Neural progenitor cell (in vitro differentiated cells): ENCODE measurements around the gene VSIG2. TPM values are rescaled to one million over a fixed set of nuclear protein-coding genes. Genes with fewer than 3 reads are reported as not detected.

Experiments used
- DNase-seq: peaks from one replicate; pipeline ENCODE4 v3.0.0-alpha.2; 2016; ENCODE audit warnings: low spot score
- H2AFZ ChIP-seq: fragments of 200-600 bp; sonication (generic); replicated peaks from 2 replicates; pipeline ENCODE4 v1.6.1; 2016; ENCODE audit warnings: antibody characterized with exemption
- H3F3A ChIP-seq: fragments of 200-600 bp; sonication (generic); 2 replicates; pipeline ENCODE4 v1.6.1; 2016; ENCODE audit warnings: antibody characterized with exemption, low read depth
- H3K27ac ChIP-seq: fragments of 200-600 bp; sonication (generic); 2 replicates; pipeline ENCODE4 v1.5.1; 2016; ENCODE audit warnings: mild to moderate bottlenecking
- H3K27me3 ChIP-seq: fragments of 200-600 bp; sonication (generic); 2 replicates; pipeline ENCODE4 v1.6.1; 2016; ENCODE audit warnings: mild to moderate bottlenecking, moderate library complexity
- H3K36me3 ChIP-seq: fragments of 200-600 bp; sonication (generic); 2 replicates; pipeline ENCODE4 v1.5.1; 2016
- H3K4me1 ChIP-seq: fragments of 200-600 bp; sonication (generic); 2 replicates; pipeline ENCODE4 v1.6.1; 2016; ENCODE audit warnings: mixed run types
- H3K4me2 ChIP-seq: fragments of 200-600 bp; sonication (generic); 2 replicates; pipeline ENCODE4 v1.6.1; 2016
- H3K4me3 ChIP-seq: fragments of 200-600 bp; sonication (generic); 2 replicates; pipeline ENCODE4 v1.5.1; 2016
- H3K79me2 ChIP-seq: fragments of 200-600 bp; sonication (generic); 2 replicates; pipeline ENCODE4 v1.6.1; 2016; ENCODE audit warnings: low read depth
- H3K9ac ChIP-seq: fragments of 200-600 bp; sonication (generic); 2 replicates; pipeline ENCODE4 v1.6.1; 2016
- H3K9me3 ChIP-seq: fragments of 200-600 bp; sonication (generic); 2 replicates; pipeline ENCODE4 v1.5.1; 2016; ENCODE audit warnings: low read depth
- H4K20me1 ChIP-seq: fragments of 200-600 bp; sonication (generic); 2 replicates; pipeline ENCODE4 v1.6.1; 2016; ENCODE audit warnings: low read depth
- H3K27ac Mint-ChIP-seq: 3 replicates; pipeline ENCODE4 v1.8.0; 2021; ENCODE audit warnings: mixed read lengths
- H3K27me3 Mint-ChIP-seq: 2 replicates; pipeline ENCODE4 v1.8.0; 2022; ENCODE audit warnings: low read depth, mild to moderate bottlenecking, inconsistent platforms, moderate library complexity, mixed read lengths; ENCODE audit not compliant: insufficient read depth
- H3K36me3 Mint-ChIP-seq: 3 replicates; pipeline ENCODE4 v1.8.0; 2021; ENCODE audit warnings: mixed read lengths
- H3K4me1 Mint-ChIP-seq: 3 replicates; pipeline ENCODE4 v1.8.0; 2021; ENCODE audit warnings: mixed read lengths
- H3K4me3 Mint-ChIP-seq: 3 replicates; pipeline ENCODE4 v1.8.0; 2021; ENCODE audit warnings: mild to moderate bottlenecking, moderate library complexity, mixed read lengths
- H3K9me3 Mint-ChIP-seq: 3 replicates; pipeline ENCODE4 v1.8.0; 2020; ENCODE audit warnings: mixed read lengths
- CTCF ChIP-seq: fragments of 200-600 bp; sonication (generic); IDR thresholded peaks from 2 replicates; pipeline ENCODE4 v1.5.1; 2017; ENCODE audit warnings: antibody characterized with exemption, mild to moderate bottlenecking
- EZH2 ChIP-seq: fragments of 200-600 bp; sonication (generic); IDR thresholded peaks from 2 replicates; pipeline ENCODE4 v1.6.1; 2017; ENCODE audit warnings: antibody characterized with exemption, mild to moderate bottlenecking, moderate library complexity
- EZH2phosphoT487 ChIP-seq: fragments of 200-600 bp; sonication (generic); IDR thresholded peaks from 2 replicates; pipeline ENCODE4 v1.6.1; 2017; ENCODE audit warnings: antibody characterized with exemption
- total RNA-seq: library from RNA; depleted of rRNA; stranded (reverse); fragments of >200 nt; gene quantifications from 2 replicates; pipeline ENCODE4 v1.2.3, GENCODE V29; 2015; ENCODE audit warnings: low replicate concordance

VSIG2 gene
- total RNA-seq, 1 donor from 2014 or later: not detected

- H3K4me3 Mint-ChIP-seq: peak overlapping the region; percentile 92
- H3K27me3 Mint-ChIP-seq: no peaks in the 10 kb centered on the region
- peak overlapping the region; percentile 83 for H3K27ac Mint-ChIP-seq
- peak overlapping the region; percentile 97 for H3K27ac ChIP-seq
- TF ChIP-seq CTCF (peak; percentile 6), EZH2phosphoT487 (no peak)
- peak overlapping the region; percentile 88 for H3K9ac ChIP-seq
- peak overlapping the region; percentile 93 for H2AFZ ChIP-seq
- peak overlapping the region; percentile 91 for H3K4me2 ChIP-seq
- peaks cover 28% of the 10 kb centered on the region for H3K4me1 ChIP-seq
- H3K27me3 ChIP-seq: no peaks in the 10 kb centered on the region
- peak; percentile 87 for DNase-seq
- H4K20me1 ChIP-seq: peaks cover 46% of the 10 kb centered on the region
- peaks cover 33% of the 10 kb centered on the region for H3K4me1 Mint-ChIP-seq
- no peaks in the 10 kb centered on the region for H3K36me3 ChIP-seq
- H3K9me3 Mint-ChIP-seq: no peaks in the 10 kb centered on the region
- no peaks in the 10 kb centered on the region for H3K9me3 ChIP-seq
- peaks cover 2% of the 10 kb centered on the region for H3K36me3 Mint-ChIP-seq
- peaks cover 69% of the 10 kb centered on the region for H3K79me2 ChIP-seq
- H3F3A ChIP-seq: peaks cover 29% of the 10 kb centered on the region
- H3K4me3 ChIP-seq: peak overlapping the region; percentile 76
These were observed 47.5 kb upstream of the VSIG2 start for GRCh38 chr11:124799348-124800225.

GRCh38 chr11:124798991-124799347 lies 46.9 kb upstream of the VSIG2 start:
- H3K4me1 ChIP-seq: peaks cover 28% of the 10 kb centered on the region
- no peaks in the 10 kb centered on the region for H3K36me3 ChIP-seq
- H3K9me3 ChIP-seq: no peaks in the 10 kb centered on the region
- H3K4me3 ChIP-seq: peak overlapping the region; percentile 76
- H3K9ac ChIP-seq: peak overlapping the region; percentile 88
- TF ChIP-seq CTCF (no peak), EZH2phosphoT487 (no peak)
- Mint-ChIP-seq H3K9me3 (no peaks in the 10 kb centered on the region), H3K36me3 (peaks cover 2% of the 10 kb centered on the region), H3K27me3 (no peaks in the 10 kb centered on the region), H3K4me3 (peak overlapping the region; percentile 92), H3K27ac (peak overlapping the region; percentile 83), H3K4me1 (peaks cover 36% of the 10 kb centered on the region)
- H3K27ac ChIP-seq: peak overlapping the region; percentile 97
- DNase-seq: no peak
- peak overlapping the region; percentile 93 for H2AFZ ChIP-seq
- H3K4me2 ChIP-seq: peak overlapping the region; percentile 91
- H3F3A ChIP-seq: peaks cover 35% of the 10 kb centered on the region
- H4K20me1 ChIP-seq: peaks cover 52% of the 10 kb centered on the region
- no peaks in the 10 kb centered on the region for H3K27me3 ChIP-seq
- H3K79me2 ChIP-seq: peaks cover 75% of the 10 kb centered on the region

DNA sequence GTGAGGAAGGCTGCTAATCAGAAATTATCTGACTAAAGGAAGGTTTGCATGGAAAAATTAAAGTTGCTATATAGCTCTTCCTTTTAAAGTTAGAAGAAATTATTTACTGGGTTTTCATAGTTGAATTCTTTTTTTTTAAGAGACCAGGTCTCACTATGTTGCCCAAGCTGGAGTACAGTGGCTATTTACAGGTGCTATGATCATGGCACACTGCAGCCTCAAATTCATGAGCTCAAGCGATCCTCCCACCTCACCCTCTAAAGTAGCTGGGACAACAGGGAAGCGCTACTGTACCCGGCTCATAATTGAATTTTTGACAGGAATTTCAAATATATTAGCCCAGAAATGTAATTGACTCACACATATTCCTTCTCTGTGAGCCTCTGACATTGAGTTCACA lies 44.3 kb upstream of the VSIG2 start:
- peaks cover 2% of the 10 kb centered on the region for H3K36me3 Mint-ChIP-seq
- no peak for TF ChIP-seq CTCF
- TF ChIP-seq EZH2: no peak
- no peak for TF ChIP-seq EZH2phosphoT487
- no peak overlapping the region for H3K4me3 ChIP-seq
- H3K9ac ChIP-seq: no peak overlapping the region
- H3K4me2 ChIP-seq: no peak overlapping the region
- H3K4me3 Mint-ChIP-seq: peak overlapping the region; percentile 41
- H4K20me1 ChIP-seq: peaks cover 79% of the 10 kb centered on the region
- H3K36me3 ChIP-seq: no peaks in the 10 kb centered on the region
- H3K79me2 ChIP-seq: peaks cover 98% of the 10 kb centered on the region
- no peaks in the 10 kb centered on the region for H3K27me3 Mint-ChIP-seq
- no peak for DNase-seq
- no peaks in the 10 kb centered on the region for H3K9me3 Mint-ChIP-seq
- no peaks in the 10 kb centered on the region for H3K9me3 ChIP-seq
- H3K27me3 ChIP-seq: no peaks in the 10 kb centered on the region
- no peak overlapping the region for H3K27ac ChIP-seq
- peaks cover 49% of the 10 kb centered on the region for H3K4me1 Mint-ChIP-seq
- no peak overlapping the region for H3K27ac Mint-ChIP-seq
- H3F3A ChIP-seq: peaks cover 35% of the 10 kb centered on the region
- no peak overlapping the region for H2AFZ ChIP-seq
- H3K4me1 ChIP-seq: peaks cover 35% of the 10 kb centered on the region
